CD4-positive, alpha-beta T cell treated with Interleukin-10 for 1 hour (primary cell): ENCODE data around the gene ZSCAN2.
A peak's percentile ranks its signal among the peaks of the same experiment; 100 is the strongest.
"Not testable (repeated sequence)": the region's sequence is repeated elsewhere in the genome, so short reads cannot be mapped to it uniquely, and the experiment has no call there.

Experiments
- DNase-seq: peaks from one replicate; pipeline ENCODE4 v3.0.0-alpha.2; 2020

Gene ZSCAN2

DNA sequence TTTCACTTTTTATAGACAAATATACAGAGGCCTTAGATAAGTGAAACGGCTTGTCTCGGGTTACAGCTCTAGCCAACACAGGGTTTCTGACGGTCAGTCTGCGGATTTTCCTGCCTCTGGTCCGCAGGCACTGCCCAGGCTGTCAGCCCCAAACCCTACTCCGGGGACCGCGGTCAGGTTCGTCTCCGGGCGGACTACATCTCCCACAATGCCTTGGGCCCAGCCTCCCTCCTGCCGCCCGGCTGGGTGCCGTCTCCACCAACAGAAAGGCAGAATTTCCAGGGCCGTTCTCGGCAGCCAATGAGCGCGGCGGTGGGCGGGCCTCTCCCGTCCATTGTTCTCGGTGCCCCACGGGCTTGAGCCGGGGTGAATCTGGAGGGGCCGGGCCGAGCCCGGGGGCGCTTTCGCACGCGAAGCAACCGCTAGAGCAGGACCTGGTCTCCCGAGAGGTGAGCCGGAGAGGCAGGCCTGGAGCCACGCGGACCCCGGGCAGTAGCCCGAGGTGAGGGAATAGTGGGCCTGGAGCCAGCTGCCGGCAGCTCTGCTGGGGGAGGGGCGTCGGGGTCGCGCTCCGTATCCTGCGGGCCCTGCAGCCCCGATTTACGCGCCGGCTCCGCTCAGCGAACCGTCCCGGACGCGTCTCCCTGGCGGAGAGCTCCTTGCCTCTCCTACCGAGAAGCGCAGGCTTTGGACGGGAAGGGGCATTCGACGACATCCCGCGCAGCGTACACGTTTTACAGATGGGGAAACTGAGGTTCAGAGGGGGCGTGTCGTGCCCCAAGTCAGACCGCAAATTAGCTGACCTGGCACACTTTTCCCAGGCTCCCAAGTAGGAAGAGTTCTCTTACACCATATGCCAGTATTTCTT is at the start of gene ZSCAN2:
Gene ZSCAN2, plus strand, starts transcription at position 323 of the 868 bp plus-strand sequence. CDS start 2,919 bp downstream, outside the sequence.
- DNase-seq, result peak; percentile 93

DNA sequence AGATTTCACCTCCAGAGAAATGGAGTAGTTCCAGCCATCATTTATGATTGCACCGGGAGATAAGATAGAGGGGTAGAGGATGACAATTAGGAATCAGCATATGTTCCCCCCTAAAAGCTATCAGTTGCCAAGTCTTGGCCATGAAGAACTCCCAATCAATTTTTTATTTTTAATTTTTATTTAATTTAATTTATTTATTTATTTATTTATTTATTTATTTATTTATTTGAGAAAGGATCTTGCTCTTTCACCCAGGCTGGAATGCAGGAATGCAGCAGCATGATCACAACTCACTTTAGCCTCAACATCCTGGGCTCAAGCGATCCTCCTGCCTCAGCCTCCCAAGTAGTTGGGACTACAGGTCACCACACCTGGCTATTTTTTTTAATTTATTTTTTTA is 49.2 kb upstream of the ZSCAN2 start:
- DNase-seq, result not testable (repeated sequence)

DNA sequence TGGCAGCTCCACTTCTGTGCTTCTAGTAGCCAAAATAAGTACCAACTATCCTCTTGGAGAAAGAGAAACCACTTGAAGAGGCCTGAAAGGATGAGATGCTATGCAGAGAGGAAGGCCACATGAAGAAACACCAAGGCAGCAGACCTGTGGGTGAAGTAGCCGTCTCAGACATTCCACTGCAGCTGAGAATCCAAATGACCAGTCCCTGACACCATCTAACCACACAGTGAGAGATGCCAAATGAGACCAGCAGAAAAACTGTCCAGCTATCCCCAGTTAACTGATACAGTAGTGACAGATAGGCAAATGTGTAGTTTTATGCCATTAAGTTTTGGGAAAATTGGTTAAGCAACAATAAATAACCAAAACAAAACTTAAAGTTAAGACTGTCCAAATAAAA is 47.9 kb upstream of the ZSCAN2 start:
- DNase-seq, result no peak

DNA sequence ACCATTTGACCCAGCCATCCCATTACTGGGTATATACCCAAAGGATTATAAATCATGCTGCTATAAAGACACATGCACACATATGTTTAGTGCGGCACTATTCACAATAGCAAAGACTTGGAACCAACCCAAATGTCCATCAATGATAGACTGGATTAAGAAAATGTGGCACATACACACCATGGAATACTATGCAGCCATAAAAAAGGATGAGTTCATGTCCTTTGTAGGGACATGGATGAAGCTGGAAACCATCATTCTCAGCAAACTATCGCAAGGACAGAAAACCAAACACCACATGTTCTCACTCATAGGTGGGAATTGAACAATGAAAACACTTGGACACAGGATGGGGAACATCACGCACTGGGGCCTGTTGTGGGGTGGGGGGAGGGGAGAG is 44.1 kb upstream of the ZSCAN2 start:
- DNase-seq, result not testable (repeated sequence)

DNA sequence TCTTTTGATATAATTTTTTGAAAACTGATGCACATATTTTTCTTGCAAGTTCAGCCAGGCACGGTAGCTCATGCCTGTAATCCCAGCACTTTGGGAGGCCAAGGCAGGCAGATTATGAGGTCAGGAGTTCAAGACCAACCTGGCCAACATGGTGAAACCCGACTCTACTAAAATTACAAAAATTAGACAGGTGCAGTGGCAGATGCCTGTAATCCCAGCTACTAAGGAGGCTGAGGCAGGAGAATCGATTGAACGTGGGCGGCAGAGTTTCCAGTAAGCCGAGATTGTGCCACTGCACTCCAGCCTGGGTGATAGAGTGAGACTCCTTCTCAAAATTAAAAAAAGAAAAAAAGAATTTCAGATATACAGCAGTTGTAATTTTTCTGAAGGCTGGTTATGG is 32.8 kb upstream of the ZSCAN2 start:
- not testable (repeated sequence) for DNase-seq

DNA sequence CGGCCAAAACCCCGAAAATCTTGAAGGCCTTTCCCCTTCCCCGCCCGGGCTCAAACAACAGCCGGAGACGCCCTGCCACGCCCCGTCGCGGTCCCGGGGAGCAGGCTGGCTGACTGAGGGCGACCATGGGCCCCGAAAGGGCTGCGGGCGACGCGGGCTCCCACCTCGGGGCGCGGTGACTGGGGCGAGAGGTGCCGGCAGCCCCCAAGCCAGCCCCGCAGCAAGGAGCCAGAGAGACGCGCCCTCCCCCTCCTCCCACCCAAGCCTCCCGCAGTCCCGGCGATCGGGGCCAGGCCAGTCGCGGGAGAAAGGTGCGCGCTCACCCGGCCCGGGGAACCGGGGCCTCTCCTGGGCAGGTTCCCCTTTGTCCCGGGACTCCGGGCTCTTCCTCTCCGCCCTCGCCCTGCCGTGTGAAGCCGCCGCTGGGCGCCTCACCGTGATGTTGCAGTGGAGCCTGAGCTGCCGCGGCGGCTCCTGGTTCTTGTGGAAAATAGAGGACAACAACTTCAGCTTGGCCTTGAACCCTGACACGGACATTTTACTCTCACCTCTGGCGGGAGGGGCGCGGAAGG is 30.6 kb upstream of the ZSCAN2 start:
- peak; percentile 48 for DNase-seq

DNA sequence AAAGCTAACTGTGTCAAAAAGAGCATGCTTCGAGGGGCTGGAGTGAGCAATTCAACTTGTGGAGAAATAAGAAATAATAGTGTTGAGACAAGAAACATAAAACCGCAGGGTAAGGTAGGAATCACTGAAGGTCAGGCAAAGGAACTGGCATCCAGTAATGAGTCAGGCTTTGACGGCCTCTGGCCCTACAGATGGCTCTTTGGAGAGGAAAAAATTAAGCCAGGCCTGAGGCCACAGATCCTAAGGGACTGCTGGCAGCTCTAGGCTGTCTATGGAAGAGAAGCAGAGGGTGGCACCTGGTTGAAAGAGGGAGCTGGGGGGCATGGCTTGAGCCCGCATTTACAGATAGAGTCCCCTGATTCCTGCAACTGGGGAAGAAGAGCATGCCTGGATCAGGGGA is 28.6 kb upstream of the ZSCAN2 start:
- DNase-seq, result no peak

DNA sequence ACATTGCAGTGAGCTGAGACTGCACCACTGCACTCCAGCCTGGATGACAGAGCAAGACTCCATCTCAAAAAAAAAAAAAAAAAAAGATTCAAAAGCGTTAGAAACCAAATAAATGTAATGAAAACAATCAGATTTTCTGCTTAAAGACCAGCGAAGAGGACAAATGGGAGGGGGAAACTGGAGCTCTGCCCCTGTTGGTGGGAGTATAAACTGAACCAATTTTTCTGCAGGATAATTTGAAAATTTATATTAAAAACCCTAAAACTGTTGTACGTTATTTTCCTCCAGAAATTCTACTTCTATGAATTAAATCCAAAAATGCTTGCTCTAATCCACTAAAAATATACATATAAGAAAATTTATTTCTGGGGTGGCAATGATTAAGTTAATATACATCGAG is 25.3 kb upstream of the ZSCAN2 start:
- DNase-seq, result no peak

DNA sequence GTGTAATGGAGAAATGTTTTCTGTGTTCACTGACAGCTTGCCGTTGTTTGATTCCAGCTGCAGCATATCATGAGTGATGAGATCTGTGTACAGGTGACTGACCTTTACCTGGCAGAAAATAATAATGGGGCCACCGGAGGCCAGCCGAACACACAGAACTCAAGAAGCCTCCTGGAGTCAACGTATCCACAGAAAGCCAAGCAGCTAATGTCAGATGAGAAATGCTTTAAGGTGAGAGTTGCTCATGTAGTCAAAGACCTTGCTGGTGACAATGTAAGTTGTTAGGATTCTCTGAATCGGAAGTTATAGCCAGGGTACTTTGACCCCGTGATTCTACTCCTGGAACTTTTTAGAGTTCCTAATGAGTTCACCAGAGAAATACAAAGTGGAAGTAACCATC is 22.9 kb upstream of the ZSCAN2 start:
- DNase-seq, result not testable (repeated sequence)

DNA sequence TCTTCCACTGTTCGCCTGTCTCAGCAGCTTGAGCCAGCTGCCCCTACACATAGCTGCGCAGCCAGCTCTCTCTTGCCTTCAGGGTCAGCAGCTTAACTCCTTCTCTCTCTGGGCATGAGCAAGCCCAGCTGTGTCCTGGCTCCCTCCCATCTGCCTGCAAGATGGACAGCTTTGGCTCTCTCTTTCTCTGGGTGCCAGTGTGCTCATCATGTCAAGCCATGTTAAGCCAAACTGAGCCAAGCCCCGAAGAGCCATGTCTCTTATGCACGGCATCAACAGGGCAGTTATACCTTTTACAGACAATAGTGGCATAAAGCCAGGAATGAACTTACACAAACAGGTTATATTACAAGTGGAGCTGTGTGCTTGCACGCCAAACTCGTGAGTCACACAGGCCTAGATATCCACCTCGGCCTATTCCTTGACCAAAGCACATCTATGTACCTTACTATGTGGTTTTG is 21.5 kb upstream of the ZSCAN2 start:
- DNase-seq, result not testable (repeated sequence)

DNA sequence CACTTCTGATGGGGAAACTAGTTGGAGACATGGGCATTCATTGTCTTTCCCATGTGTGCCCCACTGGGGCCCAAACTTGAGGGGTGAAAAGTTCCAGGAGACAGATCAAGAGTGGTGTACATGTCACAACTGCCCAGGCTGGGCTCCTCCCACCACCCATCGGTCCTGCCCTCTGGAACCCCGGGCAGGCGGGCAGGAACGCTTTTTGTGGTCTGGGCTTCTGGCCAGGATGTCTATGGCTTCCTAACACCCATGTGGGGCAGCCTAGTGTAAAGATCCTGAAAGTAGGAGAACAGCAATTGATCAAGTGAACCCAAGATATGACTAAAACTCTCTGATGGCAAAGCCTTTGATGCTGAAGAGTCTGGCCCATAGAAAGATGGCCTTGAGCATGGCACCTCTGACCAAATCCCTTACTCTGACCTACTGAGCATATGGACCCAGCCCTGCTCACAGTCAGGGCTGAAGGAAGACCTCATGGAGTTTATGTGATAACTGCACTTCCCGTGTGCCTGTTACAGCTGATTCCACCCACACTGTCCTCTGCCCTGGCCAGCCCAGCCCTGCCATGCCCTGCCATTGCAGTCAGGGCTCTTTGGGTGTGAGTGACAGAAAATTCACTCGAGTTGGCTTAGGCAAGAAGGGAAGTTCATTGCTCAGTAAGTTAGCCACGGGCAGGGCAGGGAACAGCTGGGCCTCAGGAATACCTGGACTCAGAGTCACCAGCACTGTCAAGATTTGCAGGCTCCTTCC is 19.0 kb upstream of the ZSCAN2 start:
- DNase-seq, result not testable (repeated sequence)

DNA sequence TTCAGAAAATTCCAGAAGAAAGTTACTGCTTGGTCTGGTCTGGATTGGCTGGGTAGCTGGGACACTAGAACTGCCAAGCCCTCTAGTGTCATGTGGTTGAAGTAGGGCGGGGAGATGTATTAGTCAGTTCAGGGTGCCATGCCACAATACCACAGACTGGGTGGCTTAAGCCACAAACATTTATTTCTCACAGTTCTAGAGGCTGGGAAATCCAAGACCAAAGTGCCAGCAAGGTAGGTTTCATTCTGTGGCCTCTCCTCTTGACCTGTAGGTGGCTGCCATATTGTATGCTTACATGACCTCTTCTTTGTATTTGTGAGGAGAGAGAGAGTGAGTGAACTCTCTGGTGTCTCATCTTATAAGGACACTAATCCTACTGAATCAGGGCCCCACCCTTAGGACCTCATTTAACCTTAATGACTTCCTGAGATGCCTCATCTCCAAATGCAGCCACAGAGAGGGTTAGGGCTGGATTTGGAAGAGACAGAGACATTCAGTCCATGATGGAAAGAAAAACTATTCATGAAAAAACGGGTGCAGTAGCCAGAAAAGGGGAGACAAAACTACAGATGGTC is 18.1 kb upstream of the ZSCAN2 start:
- DNase-seq, result no peak

DNA sequence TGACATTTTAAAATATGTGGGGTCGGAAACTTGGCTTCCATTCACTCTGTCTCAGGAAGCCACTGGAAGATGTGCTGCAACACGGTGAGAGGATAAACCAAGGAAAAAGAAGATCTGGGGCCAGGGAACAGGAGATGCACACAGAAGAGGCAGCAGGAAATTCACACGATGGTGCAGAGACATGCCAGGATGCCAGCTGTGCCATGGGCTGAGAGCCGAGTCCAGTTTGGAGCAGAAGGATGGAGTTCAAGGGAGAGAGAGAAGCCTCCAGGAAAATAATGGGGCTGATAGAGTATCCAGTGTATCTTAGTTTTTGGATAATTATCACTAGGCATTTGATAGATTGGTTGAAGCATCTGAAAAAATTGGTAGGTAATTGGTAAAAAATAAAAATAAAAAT is 16.9 kb upstream of the ZSCAN2 start:
- DNase-seq, result not testable (repeated sequence)

DNA sequence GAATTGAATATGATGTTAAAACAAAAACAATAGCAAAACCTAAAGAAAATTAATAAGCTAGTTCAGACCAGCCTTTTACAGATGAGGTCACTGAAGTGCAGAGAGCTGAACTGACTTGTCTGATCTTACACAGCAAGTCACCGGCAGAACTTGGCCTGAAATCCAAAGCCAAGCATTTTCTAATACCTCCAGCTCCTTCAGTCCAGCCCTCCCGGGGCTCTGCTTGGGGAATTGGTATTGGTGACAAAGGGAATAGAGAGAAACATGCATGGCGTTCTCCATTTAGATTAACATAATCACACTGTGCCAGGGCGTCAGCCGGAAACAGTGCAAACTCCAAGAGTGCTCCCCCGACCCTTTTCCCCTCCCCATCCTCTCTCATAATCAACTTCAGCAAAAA is 14.1 kb upstream of the ZSCAN2 start:
- DNase-seq, result no peak

DNA sequence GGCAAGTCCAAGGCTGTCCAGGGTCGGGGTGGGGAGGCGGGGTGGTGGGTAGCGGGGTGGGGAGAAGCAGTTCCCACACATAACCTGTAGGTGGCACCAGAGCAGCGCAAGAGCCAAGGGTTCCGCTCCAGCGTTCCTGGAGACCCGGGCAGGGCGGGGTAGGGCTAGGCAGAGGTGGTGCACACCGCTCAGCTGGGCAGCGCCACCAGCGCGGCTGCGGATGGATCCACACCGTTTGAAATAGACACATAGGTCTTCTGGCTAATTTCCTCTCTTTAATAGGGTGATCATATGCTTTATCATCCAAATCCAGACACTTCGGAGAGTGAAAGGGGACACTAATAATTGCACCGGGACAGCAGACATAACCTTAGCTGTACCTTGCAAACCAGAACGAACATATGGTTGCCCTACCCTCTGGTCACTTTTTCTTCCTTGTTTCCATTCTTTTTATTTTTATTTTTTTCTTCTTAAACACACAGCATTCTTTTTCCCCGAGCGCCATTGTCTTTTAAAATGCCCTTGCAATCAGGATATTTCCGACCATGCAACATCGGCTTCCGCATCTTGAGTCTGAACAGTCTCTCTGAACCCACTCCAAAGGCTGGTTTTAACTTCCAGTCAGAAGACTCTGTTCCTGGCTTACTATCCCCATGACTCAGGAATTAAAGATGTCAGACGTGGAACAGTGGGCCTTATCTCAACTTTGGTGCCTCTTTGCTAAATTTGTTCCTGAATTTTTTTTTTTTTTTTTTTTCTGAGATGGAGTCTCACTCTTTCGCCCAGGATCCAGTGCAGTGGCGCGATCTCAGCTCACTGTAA is 12.5 kb upstream of the ZSCAN2 start:
- DNase-seq, result peak; percentile 87

DNA sequence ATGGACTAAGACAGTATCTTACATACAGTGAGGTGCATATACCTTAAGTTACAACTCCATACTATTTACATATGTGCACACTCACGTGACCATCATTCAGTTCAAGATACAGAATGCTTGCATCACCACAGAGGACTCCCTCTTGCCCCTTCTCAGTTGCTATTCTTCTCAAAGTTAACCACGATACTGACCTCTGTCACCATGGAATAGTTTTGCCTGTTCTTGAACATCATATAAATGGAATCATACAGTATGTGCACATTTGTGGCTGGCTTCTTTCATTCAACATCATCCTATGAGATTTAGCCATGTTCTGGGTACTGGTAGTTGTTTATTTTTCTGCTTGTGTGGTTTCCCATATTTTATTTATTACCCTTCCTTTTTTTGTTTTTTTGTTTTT is 10.4 kb upstream of the ZSCAN2 start:
- no peak for DNase-seq

DNA sequence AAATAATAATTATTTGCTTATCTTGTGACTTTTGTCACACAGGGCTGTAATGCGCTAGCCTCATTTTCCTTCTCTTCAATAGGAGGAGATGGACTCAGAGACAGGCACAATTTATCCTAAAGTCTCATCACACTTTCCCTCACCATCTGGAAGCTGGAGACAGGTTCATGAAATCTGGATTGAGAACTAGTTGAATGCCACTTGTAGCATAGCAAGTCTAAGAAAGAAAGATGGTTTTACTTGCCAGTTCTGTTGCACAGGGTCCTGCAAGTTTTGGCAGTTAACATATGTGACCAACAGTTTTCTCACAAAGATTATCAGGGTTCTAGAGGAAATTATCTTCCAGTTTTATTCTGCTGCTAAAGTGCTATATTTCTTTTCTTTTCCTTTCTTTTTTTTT is 9.0 kb upstream of the ZSCAN2 start:
- DNase-seq, result no peak

DNA sequence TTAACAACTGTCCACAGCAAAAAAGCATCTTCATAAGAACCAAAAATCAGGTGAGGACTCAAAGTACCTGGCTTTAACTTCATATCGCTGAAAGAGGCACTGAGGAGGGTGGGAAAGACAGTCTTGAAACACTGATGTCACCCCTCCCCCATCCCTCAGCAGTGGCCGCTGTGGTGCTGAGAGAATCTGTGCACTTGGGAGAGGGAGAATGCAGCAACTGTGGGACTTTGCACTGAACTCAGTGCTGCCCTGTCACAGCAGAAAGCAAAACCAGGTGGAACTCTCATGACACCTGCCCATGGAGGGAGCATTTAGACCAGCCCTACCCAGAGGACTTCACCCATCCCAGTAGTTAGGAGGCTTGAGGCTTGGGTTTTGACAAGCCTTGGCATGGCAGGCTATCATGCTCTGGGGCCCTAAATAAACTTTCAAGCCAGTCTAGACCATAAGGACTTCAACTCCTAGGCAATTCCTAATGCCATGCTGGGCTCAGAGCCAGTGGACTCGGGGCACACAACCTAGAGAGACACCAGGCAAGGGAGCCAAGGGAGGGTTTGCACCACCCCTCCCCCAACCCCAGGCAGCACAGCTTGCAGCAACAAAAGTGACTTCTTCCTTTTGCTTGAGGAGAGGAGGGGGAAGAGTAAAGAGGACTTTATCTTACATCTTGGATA is 6.1 kb upstream of the ZSCAN2 start:
- no peak for DNase-seq

DNA sequence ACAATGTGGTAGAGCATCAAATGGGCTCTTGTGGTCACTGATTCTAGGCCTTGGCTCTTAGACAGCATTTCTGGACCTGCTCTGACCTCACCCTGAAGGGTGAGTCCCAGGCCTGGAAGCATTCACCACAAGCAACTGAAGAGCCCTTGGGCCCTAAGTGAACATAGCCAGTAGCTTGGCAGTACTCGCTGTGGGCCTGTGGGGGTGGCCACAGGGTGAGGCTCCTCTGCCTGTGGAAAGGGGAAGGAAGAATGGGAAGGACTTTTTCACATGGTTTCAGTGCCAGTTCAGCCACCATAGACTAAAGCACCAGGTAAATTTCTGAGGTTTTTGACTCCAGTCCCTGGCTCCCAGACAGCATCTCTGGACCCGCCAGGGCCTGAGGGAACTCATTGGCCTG is 5.1 kb upstream of the ZSCAN2 start:
- DNase-seq, result no peak

DNA sequence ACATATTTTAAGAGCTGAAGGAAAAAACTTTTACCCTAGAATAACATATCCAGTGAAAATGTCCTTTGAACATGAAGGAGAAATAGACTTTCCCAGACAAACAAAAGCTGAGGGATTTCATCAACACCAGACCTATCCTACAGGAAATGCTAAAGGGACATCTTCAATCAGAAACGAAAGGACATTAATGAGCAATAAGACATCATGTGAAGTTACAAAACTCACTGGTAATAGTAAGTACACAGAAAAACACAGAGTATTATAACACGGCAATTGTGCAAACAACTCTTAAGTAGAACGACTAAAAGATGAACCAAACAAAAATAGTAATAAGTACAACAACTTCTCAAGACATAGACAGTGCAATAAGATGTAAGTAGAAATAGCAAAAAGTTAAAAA is 3.5 kb upstream of the ZSCAN2 start:
- no peak for DNase-seq

DNA sequence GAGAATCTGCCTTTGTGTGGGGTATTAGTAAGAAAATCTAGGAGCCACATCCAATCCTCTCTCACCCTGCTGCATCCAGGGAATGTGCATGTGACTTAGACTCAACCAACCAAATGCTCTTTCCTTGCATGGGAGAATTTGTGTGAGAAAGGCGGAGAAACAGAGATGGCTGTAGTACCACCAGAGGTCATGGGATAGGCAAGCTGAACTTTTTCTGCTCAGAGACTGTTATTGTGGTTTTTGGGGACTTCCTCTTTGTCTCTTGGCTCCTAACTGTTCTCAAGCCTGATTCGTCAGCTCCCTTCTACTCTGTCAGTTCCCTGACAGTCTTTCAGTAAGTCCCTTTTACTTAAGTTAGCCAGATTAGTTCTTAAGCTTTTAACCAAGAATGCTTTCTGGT is 2.6 kb upstream of the ZSCAN2 start:
- DNase-seq, result peak; percentile 68

DNA sequence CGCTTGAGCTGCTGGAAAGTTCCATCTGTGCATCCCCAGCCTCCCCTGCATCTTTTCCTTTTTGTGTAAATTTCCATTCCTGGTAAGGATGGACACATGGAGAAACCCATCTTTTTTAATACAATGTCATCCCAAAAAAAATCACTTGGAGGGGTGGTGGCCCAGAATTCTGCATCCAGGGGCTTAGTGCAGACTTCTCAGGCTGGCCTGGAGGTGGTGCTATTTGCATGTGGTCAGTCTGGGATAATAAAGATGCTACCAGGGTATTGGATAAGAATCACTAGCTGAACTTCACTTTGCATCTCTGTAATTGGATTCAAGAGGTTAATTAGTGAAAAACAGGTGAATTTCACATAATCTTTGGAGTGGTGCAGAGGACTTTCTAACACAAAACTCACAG is 1.8 kb upstream of the ZSCAN2 start:
- peak; percentile 33 for DNase-seq
